Fibroblast of skin of scalp (primary cell): Measurements from ENCODE around the gene RAD51B.
A peak's percentile ranks its signal among the peaks of the same experiment; 100 is the strongest.

Experiments used
- DNase-seq: peaks from one replicate; pipeline ENCODE4 v3.0.0-alpha.2; 2013

The RAD51B gene

DNA sequence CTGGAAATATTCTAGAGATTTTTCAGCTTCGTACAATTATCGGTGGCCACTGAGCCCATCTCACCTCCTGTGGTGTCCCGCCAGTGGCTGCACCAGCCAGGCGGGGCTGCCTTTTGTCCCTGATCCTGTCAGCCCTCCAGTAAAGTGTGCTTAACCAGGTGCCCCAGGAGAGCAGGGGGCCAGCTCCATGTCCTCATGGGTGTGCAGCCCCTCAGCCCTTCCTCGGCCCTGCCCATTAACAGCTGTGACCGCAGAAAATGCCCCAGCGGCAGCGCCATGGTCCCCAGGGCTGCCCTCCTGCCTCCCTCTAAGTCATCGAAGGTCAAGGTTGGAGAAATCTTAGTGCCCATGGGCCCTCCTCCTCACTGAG, 784.8 kb downstream of the RAD51B start:
- no peak for DNase-seq

DNA sequence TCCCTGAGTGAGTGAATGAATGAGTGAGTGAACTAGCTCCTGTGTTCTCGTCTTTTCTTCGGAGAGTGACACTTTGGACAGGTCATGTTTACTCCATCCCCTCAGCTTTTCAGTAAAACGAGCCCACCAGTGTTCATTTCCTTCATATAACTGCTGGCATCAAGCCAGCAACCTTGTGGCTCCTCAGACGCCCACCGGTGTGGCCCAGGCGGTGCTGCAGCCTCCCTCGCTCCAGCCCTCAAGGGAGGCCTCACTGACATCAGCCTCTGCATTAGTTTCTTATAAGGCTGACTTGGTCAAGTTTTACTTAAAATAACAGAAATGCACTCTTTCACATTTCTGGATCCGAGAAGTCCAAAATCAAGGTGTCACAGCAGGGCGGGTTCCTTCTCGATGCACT, 785.2 kb downstream of the RAD51B start:
- DNase-seq = no peak

DNA sequence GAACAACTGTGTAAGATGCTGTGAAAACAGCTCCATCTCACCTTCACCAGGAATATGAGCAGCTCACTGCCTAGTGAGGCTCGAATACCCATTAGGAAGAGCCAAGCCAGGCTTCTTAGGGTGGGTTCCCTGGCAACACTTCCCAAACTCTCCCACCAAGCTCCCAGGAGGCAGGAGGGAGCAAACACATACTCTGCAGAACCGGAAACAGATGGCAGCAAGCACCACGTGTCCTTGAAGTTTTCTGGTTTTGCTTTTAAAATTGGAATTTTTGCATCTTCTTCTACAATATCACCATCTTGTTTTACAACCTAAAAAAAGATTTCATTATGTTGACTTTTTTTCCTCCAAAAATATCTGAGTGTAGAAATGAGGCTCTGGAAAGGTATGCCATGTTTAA, 786.6 kb downstream of the RAD51B start:
- no peak for DNase-seq

DNA sequence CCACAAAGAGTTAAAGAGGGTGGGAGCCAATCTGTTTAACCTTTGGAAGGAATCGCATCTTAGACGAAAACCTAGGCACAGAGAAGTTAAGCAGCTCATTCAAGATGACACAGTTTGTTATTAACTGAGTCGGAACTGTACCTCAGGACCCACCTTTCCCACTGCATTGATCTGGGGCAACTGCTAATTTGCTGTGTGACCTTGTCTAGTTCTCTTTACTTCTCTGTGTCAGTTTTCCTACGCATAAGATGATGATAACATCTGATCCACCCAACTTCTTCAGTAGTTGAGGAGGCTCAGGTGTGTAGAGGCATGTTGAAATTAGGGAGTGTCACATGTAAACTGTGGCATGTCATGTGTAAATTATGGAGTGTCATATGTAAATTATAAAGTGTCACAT, 787.1 kb downstream of the RAD51B start:
- DNase-seq = no peak

DNA sequence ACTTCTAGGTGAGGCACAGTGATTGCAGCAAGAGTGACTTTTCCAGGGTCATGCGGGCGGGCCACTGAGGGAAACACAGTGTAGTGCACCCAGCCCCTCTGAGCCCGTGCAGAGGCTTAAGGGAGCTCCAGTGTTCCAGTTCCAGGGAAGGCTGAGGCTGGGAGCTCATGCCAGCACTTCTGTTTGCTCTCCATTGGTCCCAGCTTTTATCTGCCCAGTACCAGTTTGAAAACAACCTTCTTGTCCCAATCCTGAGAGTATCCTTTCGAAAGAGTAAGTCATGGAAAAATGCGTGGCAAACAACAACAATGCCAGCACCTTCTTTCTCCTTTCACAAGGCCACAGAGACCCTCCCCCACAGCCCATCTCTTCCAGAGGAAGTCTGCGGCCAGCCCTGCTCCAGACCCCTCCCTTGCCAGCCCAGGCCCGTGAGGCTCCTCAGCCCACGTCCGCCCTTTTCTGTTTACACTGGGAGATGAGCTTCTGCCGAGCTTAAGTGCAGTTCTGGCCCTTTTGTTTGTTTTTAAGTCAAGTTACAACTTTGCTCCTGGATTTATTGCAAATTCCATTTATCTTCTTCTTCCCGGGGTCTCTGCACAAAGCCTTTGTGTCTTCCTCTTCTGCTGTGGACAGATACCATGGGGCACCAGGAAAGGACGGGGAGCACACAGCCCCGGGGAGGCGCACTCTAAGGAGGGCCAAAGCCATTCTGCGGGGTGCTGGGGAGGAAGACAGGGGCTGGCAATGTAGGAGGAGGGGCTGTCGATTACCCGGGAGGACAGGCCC, 787.7 kb downstream of the RAD51B start:
- DNase-seq = no peak

DNA sequence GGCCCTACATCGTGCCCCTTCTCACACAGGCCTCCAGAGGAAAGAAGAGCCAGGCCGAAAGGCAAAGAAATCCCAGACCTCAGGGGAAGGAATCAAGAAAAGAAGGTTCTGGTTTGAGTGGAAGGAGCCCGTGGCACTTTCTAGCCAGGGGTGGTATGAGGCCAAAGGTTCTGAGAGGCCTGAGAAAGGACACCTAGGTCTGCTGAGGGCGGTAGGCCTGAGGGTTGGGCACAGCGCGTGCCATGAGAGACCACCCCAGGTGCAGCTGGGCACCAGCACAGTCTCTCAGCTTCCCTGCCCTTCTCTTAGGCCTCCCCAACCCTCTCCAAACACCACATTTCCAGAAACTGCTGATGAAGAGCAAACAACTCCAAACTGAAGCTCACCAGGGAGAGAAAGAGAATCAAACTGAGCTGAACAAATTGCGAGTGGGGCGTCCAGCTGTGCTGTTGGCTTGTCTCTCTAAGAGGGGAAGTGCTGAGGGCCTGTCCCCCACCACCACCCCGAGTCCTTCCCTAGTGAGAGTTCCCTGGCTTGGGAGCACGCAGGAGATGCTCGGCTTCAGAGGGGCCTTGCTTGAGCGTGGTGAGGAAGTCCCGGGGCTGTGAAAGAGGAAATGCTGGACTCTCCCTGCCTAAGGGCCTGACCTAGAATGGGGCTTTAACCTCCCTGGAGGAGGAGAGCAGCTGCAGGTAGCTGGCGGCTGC, 788.4 kb downstream of the RAD51B start:
- no peak for DNase-seq

DNA sequence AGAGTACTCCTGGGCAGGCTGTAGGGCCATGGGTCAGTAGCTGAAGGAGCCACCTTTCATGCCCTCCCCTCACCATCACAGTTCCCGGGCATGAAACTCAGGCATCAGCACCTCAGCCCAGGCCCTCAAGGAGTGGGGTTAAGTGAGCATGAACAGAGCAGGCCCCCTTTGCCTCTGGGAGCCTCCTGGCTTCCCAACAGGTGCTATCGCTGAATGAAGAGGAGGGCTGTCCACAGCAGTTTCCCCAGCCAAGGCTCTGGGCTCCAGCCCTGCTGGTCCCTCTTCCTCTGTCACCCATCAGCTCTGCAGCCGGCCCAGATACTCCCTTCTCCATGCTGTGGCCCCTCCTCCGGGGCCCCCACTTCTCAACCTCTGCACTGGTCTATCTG, 789.0 kb downstream of the RAD51B start:
- DNase-seq = no peak

DNA sequence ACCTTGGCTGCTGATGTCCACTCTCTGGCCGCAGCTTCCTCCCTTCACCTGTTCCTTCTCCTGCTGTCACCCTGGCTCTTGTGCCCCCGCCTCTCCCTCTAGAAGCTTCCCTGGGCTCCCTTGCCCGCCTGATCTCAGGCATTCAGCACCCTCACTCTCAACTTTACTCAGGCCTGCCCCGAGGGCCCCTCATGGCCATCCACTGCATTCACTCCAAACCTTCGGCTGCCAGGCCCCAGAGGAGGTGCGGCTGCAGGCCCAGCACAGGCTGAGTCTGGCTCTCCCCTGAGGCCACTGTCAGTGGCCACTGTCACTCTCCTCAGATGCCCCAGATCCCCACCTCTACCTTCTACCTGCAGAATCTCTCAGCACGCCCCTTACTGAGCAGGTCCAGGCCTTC, 789.4 kb downstream of the RAD51B start:
- DNase-seq = no peak

DNA sequence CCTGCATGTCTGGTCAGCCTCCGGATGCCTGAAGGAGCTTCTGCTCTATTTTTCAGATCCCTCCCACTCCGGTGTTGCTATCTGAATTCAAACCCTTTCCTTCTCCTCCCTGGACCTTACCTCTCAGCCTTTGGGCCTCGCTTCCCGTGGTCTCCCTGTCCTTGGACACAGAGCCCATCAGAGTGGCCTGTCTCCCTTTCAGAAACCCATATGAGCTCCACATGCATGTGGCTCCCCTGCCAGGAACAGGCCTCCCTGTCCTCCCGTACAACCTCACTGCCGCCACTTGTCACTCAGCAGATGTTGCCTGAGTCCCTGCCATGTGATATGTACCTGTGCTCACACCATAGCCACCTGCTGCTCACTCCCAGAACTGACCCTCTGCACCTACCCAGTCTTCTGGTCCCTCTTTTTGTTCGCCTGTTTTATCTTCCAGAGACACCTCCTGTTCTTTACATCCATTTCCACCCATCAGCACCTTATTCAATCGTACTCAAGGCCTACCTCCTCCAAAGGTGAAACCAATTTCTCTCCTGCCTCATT, 790.7 kb downstream of the RAD51B start:
- no peak for DNase-seq

DNA sequence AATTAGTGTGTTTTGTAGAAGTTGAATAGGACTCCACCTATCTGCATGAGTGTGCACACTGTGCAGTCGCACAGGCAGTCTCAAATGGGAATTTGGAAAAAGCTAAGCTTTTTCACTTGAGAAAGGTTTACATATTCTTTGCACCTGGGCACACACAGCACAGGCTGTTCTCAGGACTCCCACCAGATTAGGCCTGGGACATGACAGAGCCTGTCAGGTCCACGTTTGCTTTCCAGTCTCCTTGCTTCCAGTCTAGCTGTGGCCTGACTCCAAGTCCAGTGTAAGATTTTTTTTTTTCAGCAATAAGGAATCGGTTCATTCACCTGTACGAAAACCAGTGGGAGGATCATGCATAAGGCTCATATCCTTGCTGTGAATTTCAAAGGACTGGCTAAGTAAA, 792.0 kb downstream of the RAD51B start:
- no peak for DNase-seq

DNA sequence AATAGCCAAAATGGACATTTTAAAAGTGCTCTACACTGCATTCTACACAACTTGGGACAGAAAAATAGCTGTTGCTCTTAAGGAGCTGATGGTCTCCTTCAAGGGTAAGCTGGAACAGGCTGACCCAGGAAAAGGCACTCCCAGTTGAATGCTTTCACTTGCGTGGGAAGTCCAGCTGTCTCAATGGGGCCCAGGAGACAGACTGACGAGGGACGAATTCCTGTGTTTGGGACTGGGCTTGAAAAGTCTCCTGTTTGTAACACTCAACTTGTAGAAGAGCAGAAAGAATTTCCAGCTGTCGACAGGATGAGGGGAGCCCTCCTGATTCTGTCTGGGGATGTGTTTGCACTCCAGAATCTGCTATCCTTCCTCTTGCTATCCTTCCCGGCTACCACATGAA, 792.5 kb downstream of the RAD51B start:
- DNase-seq = no peak

DNA sequence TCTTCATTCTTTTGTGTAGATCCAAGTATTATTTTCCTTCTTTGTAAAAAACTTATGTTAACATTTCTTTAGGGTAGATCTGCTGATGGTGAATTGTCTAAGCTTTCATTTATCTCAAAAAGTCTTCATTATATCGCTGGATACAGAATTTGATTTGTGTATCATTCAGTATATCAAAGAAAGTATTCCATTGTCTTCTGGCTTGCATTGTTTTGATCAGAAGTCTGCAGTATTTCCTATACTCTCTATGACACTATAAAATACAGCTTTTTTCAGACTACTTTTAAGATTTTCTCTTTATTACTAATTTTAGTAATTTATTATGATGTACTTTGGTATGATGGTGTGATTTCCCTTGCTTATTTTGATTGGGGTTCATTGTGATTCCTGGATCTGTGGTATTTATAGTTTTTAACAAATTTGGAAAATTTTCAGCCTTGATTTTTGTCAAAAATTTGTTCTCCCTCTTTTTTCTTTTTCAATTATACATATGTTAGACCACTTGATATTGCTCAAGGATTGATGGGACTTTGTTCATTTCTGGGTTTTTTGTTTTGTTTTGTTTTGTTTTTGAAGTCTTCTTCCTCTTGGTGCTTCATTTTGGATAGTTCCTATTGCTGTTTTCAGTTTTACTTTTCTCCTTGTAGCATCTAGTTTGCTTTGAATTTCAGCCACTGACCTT, 796.8 kb downstream of the RAD51B start:
- peak; percentile 42 for DNase-seq

DNA sequence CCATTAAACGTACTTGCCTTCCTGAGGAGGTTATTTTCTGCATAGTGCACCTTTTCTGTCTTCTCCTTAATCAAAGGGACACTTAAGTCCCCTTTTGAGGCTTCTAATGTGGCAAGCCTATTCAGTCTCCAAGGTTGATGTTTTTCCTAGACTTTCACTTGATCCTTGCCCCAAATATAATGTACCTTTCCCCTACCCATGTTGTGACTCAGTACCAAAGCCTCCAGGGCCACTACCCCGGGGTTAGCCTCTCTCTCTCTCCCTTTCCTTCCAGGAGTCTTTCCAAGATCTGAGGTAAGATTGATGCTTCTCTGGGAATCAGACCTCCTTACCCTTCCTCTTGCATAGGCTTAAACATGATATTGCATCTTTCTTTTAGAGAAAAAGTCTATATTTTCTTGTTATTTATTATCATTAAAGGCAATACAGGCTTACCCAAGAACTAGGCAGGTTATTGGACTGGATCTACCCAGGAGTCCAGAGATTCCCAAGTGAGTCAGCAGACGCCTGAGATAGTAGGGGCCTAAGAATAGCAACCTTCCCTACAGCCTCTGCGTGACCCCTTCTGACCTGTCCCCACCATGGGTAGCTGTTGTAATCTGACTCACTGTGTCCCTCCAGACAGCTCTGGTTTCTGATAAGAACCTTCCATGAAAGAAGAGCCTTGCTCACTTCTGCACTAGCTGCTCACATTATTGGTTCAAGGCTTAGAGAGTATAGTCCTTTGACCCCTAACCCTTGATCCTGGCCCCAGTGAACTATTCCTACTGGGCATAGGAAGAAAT, 800.4 kb downstream of the RAD51B start:
- peak; percentile 40 for DNase-seq

DNA sequence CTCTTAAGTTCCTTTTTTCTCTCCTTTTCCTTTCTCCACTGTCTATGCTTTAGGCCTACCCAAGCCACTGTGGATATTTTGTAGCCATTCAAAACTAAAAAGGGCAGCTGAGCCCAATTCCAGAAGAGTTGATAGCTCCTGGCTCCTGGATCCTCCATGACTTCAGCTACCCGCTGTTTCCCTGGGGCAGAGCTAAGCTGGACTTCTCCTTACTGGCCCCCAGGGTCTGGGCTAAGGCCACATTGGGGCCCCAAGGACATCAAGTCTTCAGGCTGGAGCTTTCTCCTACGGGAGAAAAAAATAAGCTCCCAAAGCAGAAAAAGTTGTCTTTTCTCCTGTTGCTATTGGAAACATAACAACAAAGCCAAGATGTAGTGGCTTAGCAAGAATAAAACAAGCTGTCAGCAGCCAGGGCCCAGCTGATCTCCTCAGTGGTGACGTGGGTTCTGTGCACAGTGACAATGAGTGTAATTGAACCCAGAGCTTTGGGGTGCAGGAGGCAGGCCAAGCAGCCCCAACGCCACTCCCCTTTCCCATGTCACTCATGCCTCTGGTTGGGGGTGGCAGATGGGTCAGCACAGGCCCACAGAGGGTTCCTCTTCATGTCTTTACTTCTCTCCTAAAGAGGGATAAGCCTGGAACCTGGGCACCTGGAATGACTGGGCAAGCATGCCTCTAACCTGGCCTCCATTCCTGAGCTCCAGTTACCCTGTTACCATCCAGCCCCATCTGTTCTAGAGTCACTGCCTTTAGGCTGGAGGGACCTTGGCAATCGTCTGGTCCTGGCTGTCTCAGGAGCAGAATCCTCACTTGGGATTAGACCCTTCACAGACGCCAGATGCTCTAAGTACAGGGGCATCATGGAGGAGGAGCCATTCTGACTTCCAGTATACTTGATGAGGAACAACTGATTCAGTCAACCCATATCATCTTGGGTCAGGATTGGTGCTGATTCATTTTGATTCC, 802.1 kb downstream of the RAD51B start:
- peak; percentile 57 for DNase-seq

DNA sequence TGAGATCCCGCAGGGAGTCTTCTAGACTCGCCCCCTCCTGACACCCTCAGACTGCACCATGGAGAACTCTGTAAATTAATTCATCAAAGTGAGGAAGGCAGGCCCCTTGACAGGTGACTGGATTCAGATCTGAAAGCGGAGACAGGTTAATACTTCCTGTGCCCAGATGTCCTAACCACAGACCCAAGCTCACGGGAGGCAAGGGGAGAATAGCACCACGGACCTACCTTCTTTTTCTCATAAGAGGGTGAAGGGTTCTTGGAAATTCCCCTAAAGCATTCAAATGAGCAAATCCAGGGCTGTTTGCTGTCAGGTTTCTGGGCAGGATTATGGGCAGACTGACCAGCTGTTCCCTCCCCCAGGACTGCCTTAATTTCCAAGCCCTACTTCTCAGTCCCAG, 803.3 kb downstream of the RAD51B start:
- no peak for DNase-seq

DNA sequence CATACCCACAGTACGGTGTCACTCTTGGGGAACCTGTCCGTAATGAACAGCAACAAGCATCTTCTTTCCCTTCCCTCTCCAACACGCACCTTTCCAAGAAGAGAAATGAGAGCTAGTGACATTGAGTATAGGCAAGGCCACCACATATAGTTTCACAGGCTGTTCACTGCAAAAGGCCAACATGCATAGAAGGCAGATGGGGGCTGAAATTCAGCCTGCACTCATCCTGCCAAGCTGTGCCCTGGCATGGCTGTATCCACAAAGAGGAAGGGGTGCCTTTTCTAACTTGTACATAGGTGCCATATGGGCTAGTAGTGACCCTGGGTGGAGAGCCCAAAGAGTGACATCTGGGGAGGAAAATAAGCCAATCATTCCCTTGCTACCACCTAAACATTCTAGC, 803.7 kb downstream of the RAD51B start:
- DNase-seq = no peak

DNA sequence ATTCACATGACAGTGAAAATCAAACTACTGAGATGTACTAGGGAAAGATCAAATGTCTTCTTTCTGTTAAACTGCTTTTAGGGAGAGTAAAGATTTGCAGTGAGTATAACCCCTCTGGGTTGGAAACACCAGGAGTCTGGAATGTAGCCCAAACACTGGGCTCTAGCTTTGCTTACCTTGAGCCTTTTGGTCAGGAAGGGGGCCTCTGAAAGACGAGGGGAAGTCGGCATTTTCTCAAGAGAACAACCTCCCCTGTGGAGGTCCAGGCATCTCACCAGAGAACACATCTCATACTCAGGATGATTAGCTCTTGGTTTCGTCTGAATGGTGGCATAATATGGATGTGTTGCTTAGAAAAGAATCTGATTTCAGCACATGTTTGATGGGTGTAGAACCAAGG, 804.2 kb downstream of the RAD51B start:
- DNase-seq = no peak

DNA sequence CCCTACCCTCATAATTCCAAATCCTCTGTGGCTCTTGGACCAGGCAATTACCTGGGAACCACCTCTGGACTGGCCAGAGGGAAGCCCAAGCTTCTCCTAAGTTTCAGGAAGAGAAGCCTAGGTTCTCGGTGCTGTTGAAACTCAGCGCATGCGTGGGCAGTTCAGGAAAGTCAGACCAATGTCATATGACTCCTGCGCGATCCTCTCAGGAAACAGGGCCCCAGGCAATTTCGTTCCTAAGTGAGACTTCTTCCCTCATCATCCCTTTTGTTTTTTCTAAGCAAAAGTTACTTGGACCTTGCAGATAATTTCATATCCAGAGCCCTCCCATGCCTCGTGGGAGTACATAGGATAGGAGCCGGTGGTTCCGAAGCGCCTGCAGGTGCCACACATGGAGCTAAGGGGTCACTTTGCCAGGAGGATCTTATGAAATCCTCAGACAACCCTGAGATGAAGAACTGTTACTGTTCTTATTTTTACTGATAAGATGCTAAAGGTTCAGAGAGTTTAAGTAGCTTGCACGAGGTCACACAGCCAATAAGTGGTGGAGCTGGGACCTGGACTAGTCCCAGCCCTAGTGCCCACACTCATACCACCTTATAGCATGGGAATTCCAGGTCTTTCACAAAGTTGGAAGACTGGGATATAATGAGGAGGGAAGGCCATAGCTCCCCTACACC, 805.1 kb downstream of the RAD51B start:
- no peak for DNase-seq

DNA sequence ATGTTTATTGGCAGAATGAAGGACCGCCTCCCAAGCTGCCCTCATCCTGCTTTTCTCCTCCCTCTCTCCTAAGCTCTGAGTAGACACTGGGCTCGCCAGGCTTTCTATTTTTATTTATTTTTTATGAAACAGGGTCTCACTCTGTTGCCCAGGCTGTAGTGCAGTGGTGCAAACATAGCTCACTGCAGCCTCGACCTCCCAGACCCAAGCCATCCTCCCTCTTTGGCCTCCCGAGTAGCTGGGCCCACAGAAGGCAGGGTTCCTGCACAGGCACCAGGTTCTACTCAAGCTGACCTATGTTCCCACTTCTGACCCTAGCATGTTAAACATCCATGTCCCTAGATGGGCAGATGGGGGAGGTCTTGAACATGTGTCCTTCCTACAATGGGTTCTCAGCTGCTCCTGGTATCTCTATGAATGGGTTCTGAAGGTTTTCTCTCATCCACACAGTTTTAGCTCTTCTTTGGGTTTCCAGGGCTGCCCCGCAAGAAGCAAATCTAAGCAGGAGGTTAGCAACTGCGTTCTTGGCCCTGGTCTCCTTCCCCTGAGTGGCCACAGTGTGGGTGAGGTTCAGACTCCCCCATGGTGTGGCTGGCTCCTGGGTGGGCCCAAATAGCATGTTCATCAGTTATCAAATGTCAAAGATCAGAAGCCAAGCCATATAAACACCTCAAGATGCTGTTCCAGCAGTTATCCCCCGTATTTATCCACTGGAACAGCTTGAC, 805.9 kb downstream of the RAD51B start:
- no peak for DNase-seq

DNA sequence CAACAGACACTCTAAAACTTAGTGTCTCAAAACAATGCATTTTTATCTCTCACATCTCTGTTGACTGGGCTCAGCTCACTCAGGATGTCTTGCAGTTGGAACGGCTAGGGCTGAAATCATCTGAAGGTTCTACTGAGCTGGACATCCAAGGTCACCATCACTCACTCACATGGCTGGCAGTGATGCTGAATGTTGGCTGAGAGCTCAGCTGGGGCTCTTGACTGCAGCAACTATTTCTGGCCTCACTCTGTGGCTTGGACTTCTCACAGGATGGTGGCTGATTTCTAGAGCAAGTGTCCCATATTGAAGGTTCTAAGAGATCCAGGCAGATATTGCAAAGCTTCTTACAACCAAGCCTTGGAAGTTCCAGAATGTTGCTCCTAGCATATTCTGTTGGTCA, 806.8 kb downstream of the RAD51B start:
- DNase-seq = no peak
